Measurements from ENCODE around the gene PTAFR. TPM values are rescaled to one million over a fixed set of nuclear protein-coding genes. Genes with fewer than 3 reads are reported as not detected.

Gene PTAFR
- total RNA-seq, 2 donors from 2014 or later, result 2.3 to 3.6 TPM

DNA sequence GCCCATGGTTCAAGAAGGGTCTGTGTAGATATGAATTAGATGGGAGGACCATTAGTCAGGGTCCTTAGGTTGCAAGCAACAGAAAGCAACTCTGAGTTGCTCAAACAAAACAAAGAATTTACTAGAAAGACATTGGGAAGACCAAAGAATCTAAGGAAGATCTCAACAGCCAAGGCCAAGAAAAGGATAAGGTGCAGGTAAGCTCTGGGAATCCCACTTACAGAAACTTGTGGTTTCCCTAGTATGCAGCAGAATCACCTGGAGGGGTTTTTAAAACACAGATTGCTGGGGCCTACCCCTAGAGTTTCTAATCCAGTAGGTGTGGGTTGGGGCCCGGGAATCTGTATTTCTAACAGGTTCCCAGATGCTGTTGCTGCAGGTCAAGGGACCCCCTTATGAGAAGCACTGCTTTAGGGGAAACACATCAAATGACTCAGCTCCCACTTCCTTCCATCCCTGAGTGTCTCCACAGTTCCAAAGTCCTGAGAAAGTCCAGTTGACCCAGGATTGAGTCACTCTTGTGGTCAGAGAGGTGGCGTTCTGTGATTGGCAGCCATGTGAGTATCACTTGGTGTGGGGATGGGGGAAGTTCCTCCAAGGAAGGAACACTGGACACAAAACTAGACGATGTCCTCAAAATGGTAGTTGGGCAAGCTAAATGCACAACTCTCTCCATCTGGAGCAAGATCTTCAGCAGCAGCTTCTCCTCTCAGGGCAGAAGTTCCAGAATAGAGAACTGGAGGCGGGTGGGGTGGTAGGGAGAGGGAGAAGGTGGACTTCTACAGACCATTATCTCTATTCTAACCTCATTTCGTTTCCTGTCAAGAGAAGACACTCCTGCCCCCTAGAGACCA is 63.9 kb downstream of the PTAFR start:
- H3K36me3 ChIP-seq (replicated peaks in 1 of 2; ENCODE audit: insufficient read depth in 1 of 2, low read depth in 2 of 2), result no peaks in the 10 kb centered on the region
- H3K9me3 ChIP-seq, result no peaks in the 10 kb centered on the region
- H3K27me3 ChIP-seq, result no peaks in the 10 kb centered on the region
- H3K4me1 ChIP-seq, result no peaks in the 10 kb centered on the region
- H3K27ac ChIP-seq, result peak overlapping the region in 1 of 4 donors; percentile 46
- ATAC-seq (no peak), DNase-seq (peak in 2 of 4 donors; percentile 15 to 68)
- WGBS, 2 donors, result 66 to 67% methylated on average over 5 of the region's 5 CpGs
- intact Hi-C loops (cut with DNase I), result no loop called here
- H3K4me3 ChIP-seq, result no peak overlapping the region
- TF ChIP-seq, protein P1, sequence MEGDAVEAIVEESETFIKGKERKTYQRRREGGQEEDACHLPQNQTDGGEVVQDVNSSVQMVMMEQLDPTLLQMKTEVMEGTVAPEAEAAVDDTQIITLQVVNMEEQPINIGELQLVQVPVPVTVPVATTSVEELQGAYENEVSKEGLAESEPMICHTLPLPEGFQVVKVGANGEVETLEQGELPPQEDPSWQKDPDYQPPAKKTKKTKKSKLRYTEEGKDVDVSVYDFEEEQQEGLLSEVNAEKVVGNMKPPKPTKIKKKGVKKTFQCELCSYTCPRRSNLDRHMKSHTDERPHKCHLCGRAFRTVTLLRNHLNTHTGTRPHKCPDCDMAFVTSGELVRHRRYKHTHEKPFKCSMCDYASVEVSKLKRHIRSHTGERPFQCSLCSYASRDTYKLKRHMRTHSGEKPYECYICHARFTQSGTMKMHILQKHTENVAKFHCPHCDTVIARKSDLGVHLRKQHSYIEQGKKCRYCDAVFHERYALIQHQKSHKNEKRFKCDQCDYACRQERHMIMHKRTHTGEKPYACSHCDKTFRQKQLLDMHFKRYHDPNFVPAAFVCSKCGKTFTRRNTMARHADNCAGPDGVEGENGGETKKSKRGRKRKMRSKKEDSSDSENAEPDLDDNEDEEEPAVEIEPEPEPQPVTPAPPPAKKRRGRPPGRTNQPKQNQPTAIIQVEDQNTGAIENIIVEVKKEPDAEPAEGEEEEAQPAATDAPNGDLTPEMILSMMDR (IDR thresholded peaks at IDR 0.05), result peak in 2 of 7 experiments; percentile 16 to 20
- TF ChIP-seq POLR2A (IDR thresholded peaks at IDR 0.05), result no peak

DNA sequence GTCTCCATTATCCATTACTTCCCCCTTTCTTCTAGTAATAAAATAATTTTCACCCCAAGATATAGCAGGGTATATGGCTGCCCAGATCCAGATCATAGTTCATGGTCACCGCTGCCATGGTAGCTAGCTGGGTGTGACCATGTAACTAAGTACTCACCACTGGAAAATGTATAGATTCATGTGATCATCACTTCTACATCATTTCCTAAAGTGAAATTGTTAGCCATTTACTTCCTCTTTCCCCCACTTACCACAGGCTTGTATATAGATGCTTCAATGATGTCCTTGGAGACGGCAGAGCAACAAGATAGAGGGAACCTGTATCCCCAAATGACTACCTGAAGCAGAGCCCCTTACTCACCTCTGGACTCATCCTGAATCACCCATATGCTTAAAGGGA is 65.3 kb downstream of the PTAFR start:
- TF ChIP-seq, protein P1 (IDR thresholded peaks at IDR 0.05), result no peak
- TF ChIP-seq POLR2A (IDR thresholded peaks at IDR 0.05), result no peak
- intact Hi-C loops (cut with DNase I), result no loop called here
- 59 to 94% methylated on average over 2 of the region's 2 CpGs for WGBS, 2 donors

DNA sequence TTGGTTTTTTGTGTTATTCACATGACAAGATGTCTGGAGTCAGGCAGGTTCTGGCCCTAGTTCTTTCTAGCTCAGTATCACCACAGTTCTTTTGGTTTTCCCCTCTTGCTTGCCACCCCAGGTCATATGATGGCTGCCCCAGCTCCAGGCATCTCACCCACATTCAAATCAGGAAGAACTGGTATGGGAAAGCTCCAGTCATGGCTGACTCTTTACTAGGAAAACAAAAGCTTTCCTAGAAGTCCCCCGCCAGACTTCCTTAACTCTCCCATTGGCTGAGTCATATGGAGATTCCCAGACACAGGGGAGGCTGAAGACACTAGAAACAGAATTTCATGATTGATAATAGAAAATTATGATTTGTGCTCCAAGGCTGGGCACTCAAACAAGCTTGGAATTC is 65.9 kb downstream of the PTAFR start:
- DNase-seq (no peak), ATAC-seq (no peak)
- H3K9me3 ChIP-seq, result no peaks in the 10 kb centered on the region
- no peak overlapping the region for H3K4me3 ChIP-seq
- H3K36me3 ChIP-seq (replicated peaks in 1 of 2; ENCODE audit: insufficient read depth in 1 of 2, low read depth in 2 of 2), result no peaks in the 10 kb centered on the region
- H3K27ac ChIP-seq, result no peak overlapping the region
- no peaks in the 10 kb centered on the region for H3K4me1 ChIP-seq
- TF ChIP-seq, protein P1 (IDR thresholded peaks at IDR 0.05), result no peak
- TF ChIP-seq POLR2A (IDR thresholded peaks at IDR 0.05), result no peak
- no peaks in the 10 kb centered on the region for H3K27me3 ChIP-seq
- 67 to 74% methylated on average over 1 of the region's 1 CpG for WGBS, 2 donors
- intact Hi-C loops (cut with DNase I), result no loop called here

More for the DNA sequence above, 65.3 kb downstream of the PTAFR start:
- H3K27ac ChIP-seq, result no peak overlapping the region
- no peaks in the 10 kb centered on the region for H3K27me3 ChIP-seq
- H3K4me3 ChIP-seq, result no peak overlapping the region
- H3K36me3 ChIP-seq (replicated peaks in 1 of 2; ENCODE audit: insufficient read depth in 1 of 2, low read depth in 2 of 2), result no peaks in the 10 kb centered on the region
- no peak for ATAC-seq
- H3K4me1 ChIP-seq, result no peaks in the 10 kb centered on the region
- peak in 1 of 4 donors; percentile 9 for DNase-seq
- H3K9me3 ChIP-seq, result no peaks in the 10 kb centered on the region

DNA sequence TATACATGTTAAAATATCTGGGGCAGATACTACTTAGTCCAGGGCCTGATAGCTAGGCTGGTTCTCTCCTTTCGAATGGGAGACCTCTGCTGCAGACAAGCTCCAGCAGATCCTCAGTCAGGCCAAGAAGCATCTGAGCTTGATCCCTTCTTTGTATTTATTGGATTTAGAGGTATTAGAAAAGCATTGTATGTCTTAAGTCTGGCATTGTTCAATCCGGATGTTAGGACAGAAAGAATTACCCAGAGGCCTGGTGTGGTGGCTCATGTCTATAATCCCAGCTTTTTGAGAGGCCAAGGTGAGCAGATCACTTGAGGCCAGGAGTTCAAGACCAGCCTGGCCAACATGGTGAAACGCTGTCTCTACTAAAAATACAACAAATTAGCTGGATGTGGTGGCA is 66.9 kb downstream of the PTAFR start:
- Histone ChIP-seq H3K27ac (no peak overlapping the region), H3K4me1 (peaks cover under 1% of the 10 kb centered on the region), H3K36me3 (replicated peaks in 1 of 2; ENCODE audit: insufficient read depth in 1 of 2, low read depth in 2 of 2) (no peaks in the 10 kb centered on the region), H3K27me3 (no peaks in the 10 kb centered on the region), H3K4me3 (no peak overlapping the region), H3K9me3 (no peaks in the 10 kb centered on the region)
- TF ChIP-seq POLR2A (IDR thresholded peaks at IDR 0.05), result no peak
- TF ChIP-seq, protein P1 (IDR thresholded peaks at IDR 0.05), result no peak
- intact Hi-C loops (cut with DNase I), result no loop called here
- ATAC-seq (no peak), DNase-seq (no peak)
- 75 to 81% methylated on average over 3 of the region's 3 CpGs for WGBS, 2 donors

Data from body of pancreas (tissue), 4 donors.